B cell (primary cell): ENCODE measurements around the gene RPS23. TPM values are rescaled to one million over a fixed set of nuclear protein-coding genes. Genes with fewer than 3 reads are reported as not detected.

ENCODE experiments used
- ATAC-seq: fragments of 200-7000 bp; cut with Tn5 transposase; one replicate; pipeline ENCODE4 v1.10.0; 2021; ENCODE audit warnings: low read depth, mild to moderate bottlenecking, moderate number of reproducible peaks, moderate library complexity
- CTCF ChIA-PET: fragments of 350-600 bp; sonication (Branson Sonifier 250); formaldehyde crosslinking; loops from one replicate; lab custom pipeline; 2021; ENCODE audit warnings: antibody characterized with exemption, inconsistent platforms; lab: Charles Lee
- POLR2A ChIA-PET: fragments of 350-600 bp; sonication (Branson Sonifier 250); formaldehyde crosslinking; loops from one replicate; lab custom pipeline; 2021; ENCODE audit warnings: antibody characterized with exemption; lab: Charles Lee
- DNase-seq: peaks from one replicate; pipeline ENCODE4 v3.0.0; 2013
- H2AFZ ChIP-seq: 2 replicates; pipeline ENCODE4 v1.6.1; 2012; ENCODE audit warnings: mild to moderate bottlenecking, low read depth, low read length; ENCODE audit not compliant: insufficient read depth, poor library complexity, severe bottlenecking
- H3K27ac ChIP-seq, 2 donors: 1 replicate in 1 of 2; 2 replicates in 1 of 2; pipeline ENCODE4 v1.5.1; 2012 to 2013; ENCODE audit warnings: low read length in 2 of 2, mild to moderate bottlenecking in 2 of 2, moderate library complexity in 1 of 2
- H3K27me3 ChIP-seq, 4 experiments: fragments of 200-600 bp in 1 of 4; sonication (generic) in 1 of 4; replicated peaks in 1 of 4; 1 replicate in 2 of 4; 2 replicates in 2 of 4; pipeline versions ENCODE4 v1.6.1 to v1.7.0; 2013 to 2016; ENCODE audit warnings: low read length in 3 of 4, mild to moderate bottlenecking in 2 of 4, mixed read lengths in 1 of 4, moderate library complexity in 1 of 4; ENCODE audit not compliant: insufficient read depth in 4 of 4, control insufficient read depth in 3 of 4; ENCODE audit errors: control extremely low read depth in 1 of 4
- H3K36me3 ChIP-seq, 2 experiments: replicated peaks in 1 of 2; 1 replicate in 1 of 2; 2 replicates in 1 of 2; pipeline versions ENCODE4 v1.6.1 to v1.7.1; 2013; ENCODE audit warnings: low read length in 1 of 2; ENCODE audit not compliant: insufficient read depth in 2 of 2, control insufficient read depth in 1 of 2; ENCODE audit errors: control extremely low read depth in 1 of 2, extremely low read depth in 1 of 2
- H3K4me1 ChIP-seq, 2 donors: fragments of 200-600 bp in 1 of 2; sonication (generic) in 1 of 2; 1 replicate in 1 of 2; 2 replicates in 1 of 2; pipeline versions ENCODE4 v1.5.1 to v1.6.1; 2013 to 2017; ENCODE audit warnings: low read length in 2 of 2; ENCODE audit not compliant: control insufficient read depth in 2 of 2, insufficient read depth in 2 of 2
- H3K4me2 ChIP-seq: replicated peaks from 2 replicates; pipeline ENCODE3; 2012; ENCODE audit warnings: mild to moderate bottlenecking, low read depth, low read length; ENCODE audit not compliant: poor library complexity, severe bottlenecking
- H3K4me3 ChIP-seq, 5 experiments: fragments of 200-600 bp in 1 of 5; sonication (generic) in 1 of 5; 1 replicate in 3 of 5; 2 replicates in 2 of 5; pipeline versions ENCODE4 v1.5.1 to v1.7.0; 2011 to 2016; ENCODE audit warnings: low read length in 4 of 5, mild to moderate bottlenecking in 4 of 5, low read depth in 2 of 5, control low read depth in 1 of 5, moderate library complexity in 1 of 5; ENCODE audit not compliant: insufficient read depth in 1 of 5; ENCODE audit errors: control extremely low read depth in 1 of 5, extremely low read depth in 1 of 5
- H3K79me2 ChIP-seq: fragments of 200-600 bp; sonication (generic); one replicate; pipeline ENCODE4 v1.6.0; 2016; ENCODE audit warnings: low read length; ENCODE audit not compliant: control insufficient read depth, insufficient read depth
- H3K9ac ChIP-seq: fragments of 200-600 bp; sonication (generic); 2 replicates; pipeline ENCODE4 v1.6.1; 2017; ENCODE audit warnings: mild to moderate bottlenecking, low read length, moderate library complexity
- H3K9me3 ChIP-seq, 3 donors: one replicate each; pipeline versions ENCODE4 v1.6.1 to v1.7.1; 2013; ENCODE audit warnings: low read length in 2 of 3; ENCODE audit not compliant: control insufficient read depth in 2 of 3, insufficient read depth in 1 of 3; ENCODE audit errors: control extremely low read depth in 1 of 3
- H4K20me1 ChIP-seq: 2 replicates; pipeline ENCODE4 v1.6.0; 2012; ENCODE audit warnings: mild to moderate bottlenecking, low read length; ENCODE audit not compliant: insufficient read depth, control insufficient read depth, poor library complexity, severe bottlenecking
- H3K27ac Mint-ChIP-seq: one replicate; pipeline ENCODE4 v1.8.0; 2021; ENCODE audit warnings: mixed read lengths
- H3K27me3 Mint-ChIP-seq: one replicate; pipeline ENCODE4 v1.8.0; 2021; ENCODE audit warnings: mixed read lengths
- H3K4me1 Mint-ChIP-seq: one replicate; pipeline ENCODE4 v1.8.0; 2021; ENCODE audit warnings: mixed read lengths
- H3K4me3 Mint-ChIP-seq: one replicate; pipeline ENCODE4 v1.8.0; 2021; ENCODE audit warnings: mixed read lengths
- H3K9me3 Mint-ChIP-seq: one replicate; pipeline ENCODE4 v1.8.0; 2022; ENCODE audit warnings: mixed read lengths; ENCODE audit not compliant: insufficient read depth
- EZH2 ChIP-seq: IDR thresholded peaks from 2 replicates; pipeline ENCODE4 v1.6.1; 2012; ENCODE audit warnings: borderline replicate concordance, low read depth, mild to moderate bottlenecking, moderate library complexity, low read length; ENCODE audit not compliant: insufficient read depth, poor library complexity, severe bottlenecking
- WGBS: methylation state at CpG from one replicate; pipeline ENCODE4 v1.1.5; 2013; ENCODE audit warnings: missing lambda C conversion rate; ENCODE audit not compliant: insufficient coverage; 5-methylcytosine and 5-hydroxymethylcytosine counted together
- intact Hi-C: fragments of 100-400 bp; cut with micrococcal nuclease; formaldehyde crosslinking; loops from one replicate; pipeline ENCODE4 v1.10.0; 2022
- polyA plus RNA-seq: library from polyadenylated mRNA; depleted of rRNA; stranded (reverse); fragments of >200 nt; gene quantifications from 2 replicates; pipeline ENCODE4 v1.2.3, GENCODE V29; 2012
- total RNA-seq, 2 donors: library from RNA; stranded (reverse); fragments of 120-200 nt in 1 of 2; gene quantifications; 1 replicate in 1 of 2; 2 replicates in 1 of 2; pipeline versions ENCODE4 v1.2.3 to v1.2.4, GENCODE V29; 2013 to 2022
- TF ChIP-seq, protein P1 (sequence below): fragments of 200-600 bp; IDR thresholded peaks from one replicate; pipeline ENCODE4 v1.8.0; 2022; ENCODE audit warnings: antibody characterized with exemption, mild to moderate bottlenecking

The RPS23 gene
- total and polyA plus RNA-seq, 2 donors (not counting 1 experiment from before 2014, with no cell fraction given), result 3,420 to 9,595 TPM

DNA sequence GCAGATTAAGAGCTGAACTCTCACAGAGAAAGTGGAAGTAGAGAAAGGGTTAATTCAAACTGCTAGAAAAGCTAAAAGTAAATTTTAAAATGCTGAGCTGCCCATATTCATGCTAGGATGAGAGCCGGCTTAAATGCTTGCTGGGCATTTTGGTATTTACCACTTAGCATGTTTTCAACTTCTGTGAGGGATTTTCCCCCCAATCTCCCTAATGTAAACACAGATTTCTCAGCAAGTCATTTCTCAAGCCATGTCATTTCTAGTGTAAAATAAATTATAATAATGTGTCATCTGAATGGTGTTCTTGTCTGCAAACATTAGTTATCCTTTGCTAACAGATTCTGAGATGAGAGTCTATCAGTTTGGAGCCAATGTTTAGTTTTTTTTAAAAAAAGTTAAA, 22.3 kb downstream of the RPS23 start:
- H3K4me3 ChIP-seq, result no peak overlapping the region
- no peak for ATAC-seq
- no peaks in the 10 kb centered on the region for H3K4me1 ChIP-seq
- Mint-ChIP-seq H3K4me1 (no peaks in the 10 kb centered on the region), H3K27ac (no peak overlapping the region), H3K4me3 (no peak overlapping the region), H3K9me3 (no peaks in the 10 kb centered on the region), H3K27me3 (no peaks in the 10 kb centered on the region)
- POLR2A ChIA-PET, result no interaction called here
- H3K9ac ChIP-seq, result no peak overlapping the region
- CTCF ChIA-PET, result interaction anchor here (1.1 to 1.4 kb wide), 2 partner anchors 8 to 31 kb away, joined by 3 read pairs; no protein-coding TSS in a partner anchor
- no peak for DNase-seq
- no peaks in the 10 kb centered on the region for H3K79me2 ChIP-seq
- H3K4me2 ChIP-seq, result no peak overlapping the region
- no peaks in the 10 kb centered on the region for H3K36me3 ChIP-seq
- no peak overlapping the region for H2AFZ ChIP-seq
- no peak overlapping the region for H3K27ac ChIP-seq
- H3K27me3 ChIP-seq, result no peaks in the 10 kb centered on the region
- intact Hi-C loops, result no loop called here
- no peaks in the 10 kb centered on the region for H4K20me1 ChIP-seq
- H3K9me3 ChIP-seq, result no peaks in the 10 kb centered on the region
- WGBS, result no CpG with 5 or more reads among the region's 1 CpG
- TF ChIP-seq, protein P1, sequence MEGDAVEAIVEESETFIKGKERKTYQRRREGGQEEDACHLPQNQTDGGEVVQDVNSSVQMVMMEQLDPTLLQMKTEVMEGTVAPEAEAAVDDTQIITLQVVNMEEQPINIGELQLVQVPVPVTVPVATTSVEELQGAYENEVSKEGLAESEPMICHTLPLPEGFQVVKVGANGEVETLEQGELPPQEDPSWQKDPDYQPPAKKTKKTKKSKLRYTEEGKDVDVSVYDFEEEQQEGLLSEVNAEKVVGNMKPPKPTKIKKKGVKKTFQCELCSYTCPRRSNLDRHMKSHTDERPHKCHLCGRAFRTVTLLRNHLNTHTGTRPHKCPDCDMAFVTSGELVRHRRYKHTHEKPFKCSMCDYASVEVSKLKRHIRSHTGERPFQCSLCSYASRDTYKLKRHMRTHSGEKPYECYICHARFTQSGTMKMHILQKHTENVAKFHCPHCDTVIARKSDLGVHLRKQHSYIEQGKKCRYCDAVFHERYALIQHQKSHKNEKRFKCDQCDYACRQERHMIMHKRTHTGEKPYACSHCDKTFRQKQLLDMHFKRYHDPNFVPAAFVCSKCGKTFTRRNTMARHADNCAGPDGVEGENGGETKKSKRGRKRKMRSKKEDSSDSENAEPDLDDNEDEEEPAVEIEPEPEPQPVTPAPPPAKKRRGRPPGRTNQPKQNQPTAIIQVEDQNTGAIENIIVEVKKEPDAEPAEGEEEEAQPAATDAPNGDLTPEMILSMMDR, result no peak
- TF ChIP-seq EZH2, result no peak

DNA sequence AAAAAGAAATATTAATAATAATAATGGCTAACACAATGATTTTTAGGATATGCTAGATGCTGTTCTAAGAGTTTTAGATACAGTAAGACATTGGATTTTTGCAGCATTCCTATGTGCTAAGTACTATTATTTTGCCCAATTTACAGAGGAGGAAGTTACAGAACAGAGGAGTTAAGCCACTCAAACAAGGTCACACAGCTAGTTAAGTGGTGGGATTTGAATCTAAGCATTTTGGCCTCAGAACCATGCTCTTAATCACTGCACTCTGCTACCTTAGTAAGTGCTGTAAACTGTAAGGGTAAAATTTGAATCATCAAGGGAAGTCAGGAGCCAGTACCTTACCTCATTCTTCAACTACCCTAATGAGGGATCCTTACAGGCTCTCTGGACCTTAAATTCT, 25.4 kb downstream of the RPS23 start:
- no peaks in the 10 kb centered on the region for H3K27me3 ChIP-seq
- H2AFZ ChIP-seq, result no peak overlapping the region
- DNase-seq (no peak), ATAC-seq (no peak)
- no peak for TF ChIP-seq EZH2
- TF ChIP-seq, protein P1, result no peak
- H3K4me1 Mint-ChIP-seq, result no peaks in the 10 kb centered on the region
- no peaks in the 10 kb centered on the region for H3K36me3 ChIP-seq
- H3K9me3 ChIP-seq, result peaks cover 0 to 6% (median 3%) of the 10 kb centered on the region in 3 donors
- intact Hi-C loops, result no loop called here
- H3K27me3 Mint-ChIP-seq, result no peaks in the 10 kb centered on the region
- H3K4me3 ChIP-seq, result no peak overlapping the region
- CTCF ChIA-PET, result no interaction called here
- H3K27ac ChIP-seq, result no peak overlapping the region
- no peaks in the 10 kb centered on the region for H3K4me1 ChIP-seq
- no peaks in the 10 kb centered on the region for H4K20me1 ChIP-seq
- POLR2A ChIA-PET, result no interaction called here
- no peak overlapping the region for H3K27ac Mint-ChIP-seq
- no peaks in the 10 kb centered on the region for H3K79me2 ChIP-seq
- no peak overlapping the region for H3K4me2 ChIP-seq
- H3K4me3 Mint-ChIP-seq, result no peak overlapping the region
- H3K9me3 Mint-ChIP-seq, result peaks cover 3% of the 10 kb centered on the region
- H3K9ac ChIP-seq, result no peak overlapping the region
